ENCODE results near the gene DNAJC5G.
A peak's percentile ranks its signal among the peaks of the same experiment; 100 is the strongest.
"Not testable (repeated sequence)": the region's sequence is repeated elsewhere in the genome, so short reads cannot be mapped to it uniquely, and the experiment has no call there.

The DNAJC5G gene

DNA sequence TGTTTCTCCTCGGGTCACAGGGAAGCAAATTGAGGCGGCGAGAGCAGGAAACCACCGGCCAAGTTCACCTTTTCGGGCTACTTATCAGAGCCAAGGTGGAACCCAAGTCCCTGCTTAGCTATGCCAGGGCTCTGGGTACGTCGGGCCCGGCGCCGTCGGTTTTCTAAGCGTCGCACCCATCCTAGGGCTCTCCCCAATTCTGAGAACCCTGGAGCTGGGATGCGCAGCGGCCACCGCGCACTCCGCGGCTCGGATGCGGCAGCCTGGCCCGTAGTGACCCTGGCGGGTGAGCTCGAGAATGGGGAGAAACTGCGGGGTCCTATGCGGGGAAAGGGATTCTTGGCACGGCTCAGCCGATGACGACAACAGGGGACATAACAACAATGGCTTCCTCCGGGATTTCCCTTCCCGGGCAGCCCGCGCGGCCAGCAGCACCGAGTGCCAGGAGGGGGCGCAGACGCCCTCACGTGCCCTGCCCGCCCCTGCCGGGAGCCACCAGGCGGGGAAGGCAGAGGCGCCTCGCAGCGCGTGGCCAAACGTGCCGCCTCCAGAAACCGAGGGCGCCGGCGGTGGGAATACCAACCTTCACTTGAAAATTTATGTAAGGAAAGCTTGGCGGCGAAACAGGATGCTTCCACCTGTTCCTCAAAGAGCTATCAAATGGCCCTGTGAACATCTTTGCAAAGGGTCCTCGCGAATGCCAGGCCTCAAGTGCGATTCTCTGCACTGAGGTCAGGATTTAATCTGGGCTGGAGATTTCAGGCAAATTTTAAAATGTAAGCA lies 10.3 kb upstream of the DNAJC5G start:
- Histone ChIP-seq H3K36me3 (ENCODE audit: control insufficient read depth, insufficient read depth, low read length) (no peaks in the 10 kb centered on the region), H3K4me1 (ENCODE audit: control insufficient read depth, insufficient read depth, low read length, poor library complexity, severe bottlenecking) (peaks cover 8% of the 10 kb centered on the region), H3K4me3 (ENCODE audit: extremely low read depth, insufficient read depth, low read length, poor library complexity, severe bottlenecking) (peak overlapping the region; percentile 32), H3K27ac (ENCODE audit: low read depth, low read length, severe bottlenecking) (no peak overlapping the region), H3K9me3 (ENCODE audit: control insufficient read depth, low read length) (no peaks in the 10 kb centered on the region)
- WGBS, 2 experiments (ENCODE audit: insufficient coverage in 2 of 2): 5% methylated on average over 42 to 52 of the region's 56 CpGs

DNA sequence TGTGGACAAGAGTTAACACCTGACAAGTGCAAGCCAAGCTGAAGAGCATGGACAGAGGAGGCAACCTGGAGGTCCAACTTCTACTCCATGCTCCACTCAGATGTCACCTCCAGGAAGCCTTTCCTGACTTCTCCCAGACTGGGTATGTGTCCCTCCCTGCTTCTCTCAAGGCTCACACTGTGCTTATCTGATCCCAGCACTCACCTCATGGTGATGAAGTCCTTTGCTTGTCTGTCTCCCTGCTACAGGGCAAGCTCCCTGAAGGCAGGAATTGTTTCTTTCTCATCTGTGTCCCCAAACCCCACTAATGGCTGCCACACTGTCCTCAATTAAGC lies 9.7 kb upstream of the DNAJC5G start:
- Histone ChIP-seq H3K9me3 (ENCODE audit: control insufficient read depth, low read length) (no peaks in the 10 kb centered on the region), H3K4me1 (ENCODE audit: control insufficient read depth, insufficient read depth, low read length, poor library complexity, severe bottlenecking) (peaks cover 8% of the 10 kb centered on the region), H3K36me3 (ENCODE audit: control insufficient read depth, insufficient read depth, low read length) (no peaks in the 10 kb centered on the region), H3K4me3 (ENCODE audit: extremely low read depth, insufficient read depth, low read length, poor library complexity, severe bottlenecking) (no peak overlapping the region), H3K27ac (ENCODE audit: low read depth, low read length, severe bottlenecking) (no peak overlapping the region)

DNA sequence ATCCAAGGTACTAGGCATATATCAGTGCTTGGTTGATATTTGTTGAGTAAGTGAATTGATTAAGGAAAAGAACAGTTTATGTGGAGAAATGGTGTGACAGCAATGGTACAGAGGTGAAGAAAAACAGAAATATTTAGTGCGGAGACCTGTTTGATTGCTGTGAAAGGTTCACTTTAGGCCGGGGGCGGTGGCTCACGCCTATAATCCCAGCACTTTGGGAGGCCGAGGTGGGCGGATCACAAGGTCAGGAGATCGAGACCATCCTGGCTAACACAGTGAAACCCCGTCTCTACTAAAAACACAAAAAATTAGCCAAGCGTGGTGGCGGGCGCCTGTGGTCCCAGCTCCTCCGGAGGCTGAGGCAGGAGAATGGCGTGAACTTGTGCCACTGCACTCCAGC lies 6.9 kb upstream of the DNAJC5G start:
- not testable (repeated sequence) for H3K27ac ChIP-seq (ENCODE audit: low read depth, low read length, severe bottlenecking); H3K36me3 ChIP-seq (ENCODE audit: control insufficient read depth, insufficient read depth, low read length); H3K9me3 ChIP-seq (ENCODE audit: control insufficient read depth, low read length); H3K4me3 ChIP-seq (ENCODE audit: extremely low read depth, insufficient read depth, low read length, poor library complexity, severe bottlenecking); H3K4me1 ChIP-seq (ENCODE audit: control insufficient read depth, insufficient read depth, low read length, poor library complexity, severe bottlenecking)
- 90 to 94% methylated on average over 7 to 8 of the region's 13 CpGs for WGBS, 2 experiments (ENCODE audit: insufficient coverage in 2 of 2)

DNA sequence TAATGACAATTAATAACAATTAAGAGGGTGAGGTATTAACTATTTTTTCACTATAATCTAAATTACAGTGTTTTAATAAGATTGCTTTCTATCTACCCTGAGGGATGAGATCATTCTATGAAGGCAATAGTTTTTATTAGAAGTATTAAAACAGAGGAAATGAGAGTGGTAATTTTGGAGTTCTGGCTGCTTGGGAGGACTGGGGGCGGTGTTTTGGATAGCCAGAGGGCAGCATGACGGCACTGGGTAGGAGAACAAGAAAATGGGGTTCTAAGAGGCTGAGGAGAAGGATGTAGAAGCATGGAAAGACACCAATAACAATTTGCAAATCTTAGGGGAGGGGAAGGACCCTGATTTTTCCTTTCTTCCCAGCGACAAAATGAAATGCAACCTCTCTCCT lies 5.1 kb upstream of the DNAJC5G start:
- H3K9me3 ChIP-seq (ENCODE audit: control insufficient read depth, low read length): no peaks in the 10 kb centered on the region
- H3K4me3 ChIP-seq (ENCODE audit: extremely low read depth, insufficient read depth, low read length, poor library complexity, severe bottlenecking): no peak overlapping the region
- H3K27ac ChIP-seq (ENCODE audit: low read depth, low read length, severe bottlenecking): no peak overlapping the region
- 90 to 92% methylated on average over 2 of the region's 3 CpGs for WGBS, 2 experiments (ENCODE audit: insufficient coverage in 2 of 2)
- no peaks in the 10 kb centered on the region for H3K4me1 ChIP-seq (ENCODE audit: control insufficient read depth, insufficient read depth, low read length, poor library complexity, severe bottlenecking)
- no peaks in the 10 kb centered on the region for H3K36me3 ChIP-seq (ENCODE audit: control insufficient read depth, insufficient read depth, low read length)

DNA sequence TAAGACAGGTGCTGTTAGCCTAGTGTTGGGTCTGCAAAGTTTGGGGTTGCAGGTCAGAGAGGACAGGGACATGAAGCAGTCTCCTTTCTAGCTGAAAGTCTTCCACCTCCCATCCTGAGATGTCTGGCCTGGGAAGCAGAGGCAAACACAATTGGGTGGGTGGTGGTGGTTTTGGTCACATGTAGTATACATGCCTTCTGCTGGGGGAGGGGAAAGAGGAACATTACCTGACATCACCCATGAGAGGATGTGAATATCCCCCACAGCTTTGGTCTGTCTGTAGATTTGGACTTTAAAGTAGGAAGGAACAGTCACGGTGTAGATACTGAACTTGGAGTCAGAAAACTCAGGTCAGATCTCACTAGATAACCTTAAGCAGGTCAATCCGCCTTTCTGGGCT lies 4.6 kb upstream of the DNAJC5G start:
- H3K4me1 ChIP-seq (ENCODE audit: control insufficient read depth, insufficient read depth, low read length, poor library complexity, severe bottlenecking): no peaks in the 10 kb centered on the region
- WGBS, 2 experiments (ENCODE audit: insufficient coverage in 2 of 2): 88 to 100% methylated on average over 1 to 2 of the region's 2 CpGs
- H3K36me3 ChIP-seq (ENCODE audit: control insufficient read depth, insufficient read depth, low read length): no peaks in the 10 kb centered on the region
- no peaks in the 10 kb centered on the region for H3K9me3 ChIP-seq (ENCODE audit: control insufficient read depth, low read length)
- H3K4me3 ChIP-seq (ENCODE audit: extremely low read depth, insufficient read depth, low read length, poor library complexity, severe bottlenecking): no peak overlapping the region
- no peak overlapping the region for H3K27ac ChIP-seq (ENCODE audit: low read depth, low read length, severe bottlenecking)

DNA sequence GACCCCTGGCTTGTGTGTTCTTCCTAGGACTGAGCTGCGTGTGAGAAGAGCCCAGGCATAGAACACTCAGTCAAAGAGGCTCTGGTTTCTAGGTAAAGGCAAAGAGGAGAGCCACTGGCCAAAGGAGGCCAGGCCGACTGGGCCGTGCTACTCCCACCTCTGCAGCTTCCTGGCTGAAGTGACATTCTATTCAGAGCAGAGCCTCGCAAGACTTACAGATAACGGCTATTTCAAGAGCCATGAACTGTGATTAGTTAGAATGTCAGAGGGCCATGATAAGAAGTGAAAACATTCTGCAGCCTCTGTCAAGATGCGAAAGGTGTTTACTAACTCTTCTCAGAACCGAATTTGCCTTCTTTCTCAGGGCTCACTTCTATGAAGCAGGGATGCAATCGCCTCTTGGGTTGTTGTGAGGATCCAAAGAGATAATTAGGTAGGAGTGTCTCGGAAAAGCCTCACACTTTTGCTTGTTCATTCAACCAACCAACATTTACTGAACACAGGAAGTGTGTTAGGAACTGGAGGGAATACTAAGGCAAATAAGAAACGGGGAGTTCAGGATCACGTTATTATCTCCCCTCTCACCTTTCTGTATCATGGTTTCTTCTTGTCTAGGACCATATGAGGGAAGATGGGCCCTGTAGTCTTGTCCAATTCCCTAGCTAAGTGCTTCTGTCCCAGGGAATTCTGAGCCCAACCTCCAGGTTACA lies 3.4 kb upstream of the DNAJC5G start:
- Histone ChIP-seq H3K4me1 (ENCODE audit: control insufficient read depth, insufficient read depth, low read length, poor library complexity, severe bottlenecking) (no peaks in the 10 kb centered on the region), H3K36me3 (ENCODE audit: control insufficient read depth, insufficient read depth, low read length) (no peaks in the 10 kb centered on the region), H3K9me3 (ENCODE audit: control insufficient read depth, low read length) (no peaks in the 10 kb centered on the region), H3K4me3 (ENCODE audit: extremely low read depth, insufficient read depth, low read length, poor library complexity, severe bottlenecking) (no peak overlapping the region), H3K27ac (ENCODE audit: low read depth, low read length, severe bottlenecking) (no peak overlapping the region)
- 62 to 67% methylated on average over 5 to 6 of the region's 11 CpGs for whole genome bisulfite sequencing, 2 experiments (ENCODE audit: insufficient coverage in 2 of 2)

DNA sequence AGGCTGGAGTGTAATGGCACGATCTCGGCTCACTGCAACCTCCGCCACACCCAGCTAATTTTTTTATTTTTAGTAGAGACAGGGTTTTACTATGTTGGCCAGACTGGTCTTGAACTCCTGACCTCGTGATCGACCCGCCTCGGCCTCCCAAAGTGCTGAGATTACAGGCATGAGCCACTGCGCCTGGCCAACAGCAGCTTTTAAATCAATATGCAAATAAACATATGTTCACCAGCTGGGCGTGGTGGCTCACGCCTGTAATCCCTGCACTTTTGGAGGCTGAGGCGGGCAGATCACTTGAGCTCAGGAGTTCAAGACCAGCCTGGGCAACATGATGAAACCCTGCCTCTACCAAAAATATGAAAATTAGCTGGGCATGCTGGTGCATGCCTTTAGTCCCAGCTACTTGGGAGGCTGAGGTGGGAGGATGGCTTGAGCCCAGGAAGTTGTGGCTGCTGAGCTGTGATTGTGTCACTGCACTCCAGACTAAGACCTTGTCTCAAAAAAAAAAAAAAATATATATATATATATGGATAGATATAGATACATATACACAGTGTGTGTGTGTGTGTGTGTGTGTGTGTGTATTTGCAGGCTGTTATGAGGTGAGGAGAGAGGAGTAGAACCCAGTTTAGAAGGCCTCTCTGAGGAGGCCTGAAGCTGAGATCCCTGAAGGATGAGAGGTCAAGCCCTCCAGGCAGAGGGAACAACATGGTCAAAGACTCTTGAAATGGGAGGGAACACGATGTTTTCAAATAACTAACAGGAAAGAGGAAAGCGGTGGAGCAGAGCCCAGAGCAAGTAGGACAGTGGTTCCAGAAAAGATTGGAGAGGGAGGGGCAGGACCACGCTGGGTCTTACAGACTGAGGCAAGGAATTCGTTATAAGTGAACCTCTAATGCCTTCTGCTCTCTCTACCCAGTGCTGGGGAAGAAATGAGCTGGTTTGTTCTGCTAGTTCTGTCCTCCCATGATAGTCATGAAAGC lies 2.4 kb upstream of the DNAJC5G start:
- not testable (repeated sequence) for H3K36me3 ChIP-seq (ENCODE audit: control insufficient read depth, insufficient read depth, low read length); H3K9me3 ChIP-seq (ENCODE audit: control insufficient read depth, low read length); H3K4me1 ChIP-seq (ENCODE audit: control insufficient read depth, insufficient read depth, low read length, poor library complexity, severe bottlenecking); H3K27ac ChIP-seq (ENCODE audit: low read depth, low read length, severe bottlenecking); H3K4me3 ChIP-seq (ENCODE audit: extremely low read depth, insufficient read depth, low read length, poor library complexity, severe bottlenecking)
- 87 to 89% methylated on average over 11 of the region's 15 CpGs for WGBS, 2 experiments (ENCODE audit: insufficient coverage in 2 of 2)

DNA sequence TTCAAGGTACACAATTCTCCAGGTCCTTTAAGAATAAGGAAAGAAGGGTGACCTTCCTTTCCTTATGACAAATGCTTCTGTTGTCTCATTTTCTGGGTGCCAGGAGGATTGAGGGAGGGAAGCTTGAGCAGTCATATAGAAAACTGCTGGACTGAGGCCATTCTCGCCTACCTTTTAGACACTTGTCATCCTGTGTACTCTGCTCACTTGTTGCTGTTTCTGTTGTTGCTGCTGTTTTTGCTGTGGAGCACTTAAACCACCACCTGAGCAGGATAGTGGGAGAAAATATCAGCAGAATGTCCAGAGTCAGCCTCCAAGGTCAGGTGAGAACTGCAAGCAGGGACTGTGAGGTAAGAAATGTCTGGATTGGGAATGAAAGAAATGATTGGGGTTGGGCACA lies 2.8 kb downstream of the DNAJC5G start:
- H3K36me3 ChIP-seq (ENCODE audit: control insufficient read depth, insufficient read depth, low read length): no peaks in the 10 kb centered on the region
- no peak overlapping the region for H3K27ac ChIP-seq (ENCODE audit: low read depth, low read length, severe bottlenecking)
- 100% methylated on average over 1 of the region's 1 CpG; no CpG with 5 or more reads in 1 of the 2 experiments for WGBS, 2 experiments (ENCODE audit: insufficient coverage in 2 of 2)
- no peak overlapping the region for H3K4me3 ChIP-seq (ENCODE audit: extremely low read depth, insufficient read depth, low read length, poor library complexity, severe bottlenecking)
- peaks cover 12% of the 10 kb centered on the region for H3K4me1 ChIP-seq (ENCODE audit: control insufficient read depth, insufficient read depth, low read length, poor library complexity, severe bottlenecking)
- H3K9me3 ChIP-seq (ENCODE audit: control insufficient read depth, low read length): no peaks in the 10 kb centered on the region

DNA sequence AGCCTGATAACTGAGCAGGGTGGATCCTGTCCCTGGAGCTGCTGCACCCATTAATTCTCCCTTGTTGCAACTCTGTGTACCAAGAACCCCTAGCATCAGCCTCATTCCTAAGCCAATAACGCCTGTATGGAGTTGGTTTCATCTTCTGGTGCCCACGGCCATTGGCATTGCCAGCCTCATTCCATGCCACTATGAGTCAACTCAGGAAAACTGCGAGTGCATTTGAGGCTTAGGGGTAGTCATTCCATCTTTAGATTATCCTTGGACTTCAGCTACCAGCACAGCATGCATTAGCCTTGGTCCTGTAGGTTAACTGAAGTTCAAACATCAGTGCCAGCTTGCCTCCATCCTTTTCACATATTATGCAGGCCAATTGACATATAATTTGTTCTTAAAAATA lies 5.6 kb downstream of the DNAJC5G start:
- no peak overlapping the region for H3K27ac ChIP-seq (ENCODE audit: low read depth, low read length, severe bottlenecking)
- H3K36me3 ChIP-seq (ENCODE audit: control insufficient read depth, insufficient read depth, low read length): no peaks in the 10 kb centered on the region
- H3K4me3 ChIP-seq (ENCODE audit: extremely low read depth, insufficient read depth, low read length, poor library complexity, severe bottlenecking): no peak overlapping the region
- peaks cover 12% of the 10 kb centered on the region for H3K4me1 ChIP-seq (ENCODE audit: control insufficient read depth, insufficient read depth, low read length, poor library complexity, severe bottlenecking)
- WGBS, 2 experiments (ENCODE audit: insufficient coverage in 2 of 2): 65 to 72% methylated on average over 2 to 3 of the region's 3 CpGs
- no peaks in the 10 kb centered on the region for H3K9me3 ChIP-seq (ENCODE audit: control insufficient read depth, low read length)

DNA sequence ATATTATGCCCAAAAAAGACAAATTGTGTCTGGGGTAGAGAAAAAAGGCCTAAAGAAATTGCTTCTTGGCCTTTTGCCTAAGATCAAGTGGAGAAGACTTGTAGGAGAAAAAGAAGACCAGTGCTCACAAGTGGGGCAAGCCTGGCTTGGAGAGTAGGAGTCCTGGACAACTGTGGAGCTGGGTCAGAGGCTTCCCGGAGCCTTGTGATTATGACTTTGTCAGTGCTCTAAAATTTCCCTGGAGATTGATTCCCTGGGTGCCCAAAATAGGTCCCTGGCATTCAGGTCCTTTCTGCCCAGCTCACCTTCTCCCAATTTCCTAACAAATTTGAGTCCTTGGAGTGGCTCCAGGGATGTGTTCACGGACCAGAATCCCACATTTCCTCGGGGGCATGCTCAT lies 6.2 kb downstream of the DNAJC5G start:
- H3K36me3 ChIP-seq (ENCODE audit: control insufficient read depth, insufficient read depth, low read length): no peaks in the 10 kb centered on the region
- H3K9me3 ChIP-seq (ENCODE audit: control insufficient read depth, low read length): no peaks in the 10 kb centered on the region
- no peak overlapping the region for H3K4me3 ChIP-seq (ENCODE audit: extremely low read depth, insufficient read depth, low read length, poor library complexity, severe bottlenecking)
- H3K4me1 ChIP-seq (ENCODE audit: control insufficient read depth, insufficient read depth, low read length, poor library complexity, severe bottlenecking): peaks cover 12% of the 10 kb centered on the region
- WGBS, 2 experiments (ENCODE audit: insufficient coverage in 2 of 2): 95 to 100% methylated on average over 2 to 3 of the region's 3 CpGs
- H3K27ac ChIP-seq (ENCODE audit: low read depth, low read length, severe bottlenecking): no peak overlapping the region
